ENCODE data around the gene MSRB3. TPM values are rescaled to one million over a fixed set of nuclear protein-coding genes. Genes with fewer than 3 reads are reported as not detected.

The MSRB3 gene
- polyA plus RNA-seq, 1 of the 3 experiments (the other 2 are of a cell fraction), result 24.3 TPM

DNA sequence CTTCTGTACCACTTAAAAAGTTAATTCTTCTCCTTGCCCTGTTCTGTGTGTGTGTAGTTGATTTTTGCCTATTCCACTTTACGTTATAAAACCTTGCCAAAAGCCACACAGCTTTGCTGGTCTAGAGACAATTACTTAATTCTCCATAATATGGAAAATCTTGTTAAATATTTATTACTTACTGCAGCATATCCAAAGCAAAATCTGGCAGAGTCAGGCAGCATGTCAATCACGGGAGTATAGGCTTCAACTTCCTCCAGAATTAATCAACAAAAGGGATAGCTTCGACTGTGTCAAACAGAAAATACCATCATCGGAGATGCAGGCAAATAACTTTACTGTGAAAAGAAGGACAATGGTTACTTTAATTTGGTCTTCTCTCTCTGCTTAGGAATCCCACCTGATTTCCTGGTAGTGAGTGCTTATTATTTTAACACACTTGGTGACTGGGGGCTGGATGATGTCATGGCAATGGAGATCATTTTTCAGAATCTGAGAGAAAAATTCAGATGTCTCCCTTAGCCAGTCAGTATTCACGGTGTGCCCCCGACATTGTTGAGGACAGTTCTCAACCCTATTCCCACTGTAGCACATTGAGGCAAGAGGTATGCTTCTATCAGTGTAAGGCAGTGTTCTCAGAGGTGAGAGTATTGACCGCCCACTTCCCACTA is 3.7 kb upstream of the MSRB3 start:
- TF ChIP-seq, protein P1, sequence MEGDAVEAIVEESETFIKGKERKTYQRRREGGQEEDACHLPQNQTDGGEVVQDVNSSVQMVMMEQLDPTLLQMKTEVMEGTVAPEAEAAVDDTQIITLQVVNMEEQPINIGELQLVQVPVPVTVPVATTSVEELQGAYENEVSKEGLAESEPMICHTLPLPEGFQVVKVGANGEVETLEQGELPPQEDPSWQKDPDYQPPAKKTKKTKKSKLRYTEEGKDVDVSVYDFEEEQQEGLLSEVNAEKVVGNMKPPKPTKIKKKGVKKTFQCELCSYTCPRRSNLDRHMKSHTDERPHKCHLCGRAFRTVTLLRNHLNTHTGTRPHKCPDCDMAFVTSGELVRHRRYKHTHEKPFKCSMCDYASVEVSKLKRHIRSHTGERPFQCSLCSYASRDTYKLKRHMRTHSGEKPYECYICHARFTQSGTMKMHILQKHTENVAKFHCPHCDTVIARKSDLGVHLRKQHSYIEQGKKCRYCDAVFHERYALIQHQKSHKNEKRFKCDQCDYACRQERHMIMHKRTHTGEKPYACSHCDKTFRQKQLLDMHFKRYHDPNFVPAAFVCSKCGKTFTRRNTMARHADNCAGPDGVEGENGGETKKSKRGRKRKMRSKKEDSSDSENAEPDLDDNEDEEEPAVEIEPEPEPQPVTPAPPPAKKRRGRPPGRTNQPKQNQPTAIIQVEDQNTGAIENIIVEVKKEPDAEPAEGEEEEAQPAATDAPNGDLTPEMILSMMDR (IDR thresholded peaks at IDR 0.05), result no peak
- TF ChIP-seq CHD2 (IDR thresholded peaks at IDR 0.05; ENCODE audit: low read length, partially characterized antibody) (no peak), SMC3 (IDR thresholded peaks at IDR 0.05; ENCODE audit: low read depth, low read length) (no peak), FOSL2 (IDR thresholded peaks at IDR 0.05; ENCODE audit: borderline replicate concordance, low read depth) (no peak), TAF1 (IDR thresholded peaks at IDR 0.05; ENCODE audit: borderline replicate concordance, low read depth, low read length) (no peak), TEAD4 (IDR thresholded peaks at IDR 0.05; ENCODE audit: borderline replicate concordance, insufficient read depth) (no peak), ZBTB33 (IDR thresholded peaks at IDR 0.05; ENCODE audit: borderline replicate concordance, low read depth) (no peak), RXRA (IDR thresholded peaks at IDR 0.05; ENCODE audit: borderline replicate concordance, low read depth) (no peak), MAX (IDR thresholded peaks at IDR 0.05; ENCODE audit: low read depth) (no peak), RCOR1 (IDR thresholded peaks at IDR 0.05; ENCODE audit: low read length) (no peak), YY1 (IDR thresholded peaks at IDR 0.05; ENCODE audit: low read depth) (no peak), RAD21 (IDR thresholded peaks at IDR 0.05; ENCODE audit: low read length) (no peak), USF2 (IDR thresholded peaks at IDR 0.05; ENCODE audit: borderline replicate concordance, low read depth, low read length) (no peak), IRF3 (IDR thresholded peaks at IDR 0.05; ENCODE audit: low read depth, low read length) (no peak)
- TF ChIP-seq, protein P2, sequence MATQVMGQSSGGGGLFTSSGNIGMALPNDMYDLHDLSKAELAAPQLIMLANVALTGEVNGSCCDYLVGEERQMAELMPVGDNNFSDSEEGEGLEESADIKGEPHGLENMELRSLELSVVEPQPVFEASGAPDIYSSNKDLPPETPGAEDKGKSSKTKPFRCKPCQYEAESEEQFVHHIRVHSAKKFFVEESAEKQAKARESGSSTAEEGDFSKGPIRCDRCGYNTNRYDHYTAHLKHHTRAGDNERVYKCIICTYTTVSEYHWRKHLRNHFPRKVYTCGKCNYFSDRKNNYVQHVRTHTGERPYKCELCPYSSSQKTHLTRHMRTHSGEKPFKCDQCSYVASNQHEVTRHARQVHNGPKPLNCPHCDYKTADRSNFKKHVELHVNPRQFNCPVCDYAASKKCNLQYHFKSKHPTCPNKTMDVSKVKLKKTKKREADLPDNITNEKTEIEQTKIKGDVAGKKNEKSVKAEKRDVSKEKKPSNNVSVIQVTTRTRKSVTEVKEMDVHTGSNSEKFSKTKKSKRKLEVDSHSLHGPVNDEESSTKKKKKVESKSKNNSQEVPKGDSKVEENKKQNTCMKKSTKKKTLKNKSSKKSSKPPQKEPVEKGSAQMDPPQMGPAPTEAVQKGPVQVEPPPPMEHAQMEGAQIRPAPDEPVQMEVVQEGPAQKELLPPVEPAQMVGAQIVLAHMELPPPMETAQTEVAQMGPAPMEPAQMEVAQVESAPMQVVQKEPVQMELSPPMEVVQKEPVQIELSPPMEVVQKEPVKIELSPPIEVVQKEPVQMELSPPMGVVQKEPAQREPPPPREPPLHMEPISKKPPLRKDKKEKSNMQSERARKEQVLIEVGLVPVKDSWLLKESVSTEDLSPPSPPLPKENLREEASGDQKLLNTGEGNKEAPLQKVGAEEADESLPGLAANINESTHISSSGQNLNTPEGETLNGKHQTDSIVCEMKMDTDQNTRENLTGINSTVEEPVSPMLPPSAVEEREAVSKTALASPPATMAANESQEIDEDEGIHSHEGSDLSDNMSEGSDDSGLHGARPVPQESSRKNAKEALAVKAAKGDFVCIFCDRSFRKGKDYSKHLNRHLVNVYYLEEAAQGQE (IDR thresholded peaks at IDR 0.05; ENCODE audit: low read depth, low read length), result no peak
- TF ChIP-seq, protein P3, sequence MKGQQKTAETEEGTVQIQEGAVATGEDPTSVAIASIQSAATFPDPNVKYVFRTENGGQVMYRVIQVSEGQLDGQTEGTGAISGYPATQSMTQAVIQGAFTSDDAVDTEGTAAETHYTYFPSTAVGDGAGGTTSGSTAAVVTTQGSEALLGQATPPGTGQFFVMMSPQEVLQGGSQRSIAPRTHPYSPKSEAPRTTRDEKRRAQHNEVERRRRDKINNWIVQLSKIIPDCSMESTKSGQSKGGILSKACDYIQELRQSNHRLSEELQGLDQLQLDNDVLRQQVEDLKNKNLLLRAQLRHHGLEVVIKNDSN (IDR thresholded peaks at IDR 0.05; ENCODE audit: borderline replicate concordance, low read depth), result no peak
- Histone ChIP-seq H3K4me1 (ENCODE audit: control insufficient read depth in 1 of 2, insufficient read depth in 2 of 2, low read depth in 1 of 2, low read length in 1 of 2) (peaks cover 0 to 12% of the 10 kb centered on the region in 2 experiments; a peak in 1 of 4 replicates), H3F3A (replicated peaks; ENCODE audit: insufficient read depth) (no peaks in the 10 kb centered on the region), H3K9me2 (no peaks in the 10 kb centered on the region), H4K20me1 (ENCODE audit: insufficient read depth) (no peaks in the 10 kb centered on the region), H3K9me3 (no peaks in the 10 kb centered on the region), H3K79me2 (ENCODE audit: insufficient read depth) (peaks cover 5% of the 10 kb centered on the region), H3K9ac (no peak overlapping the region), H3K27ac (ENCODE audit: low read depth in 2 of 2, low read length in 1 of 2) (no peak overlapping the region), H3K4me2 (no peak overlapping the region), H2AFZ (ENCODE audit: low read depth) (no peak overlapping the region), H3K4me3 (ENCODE audit: low read depth in 2 of 2, low read length in 1 of 2) (no peak overlapping the region), H3K36me3 (replicated peaks in 1 of 2; ENCODE audit: control insufficient read depth in 1 of 2, insufficient read depth in 2 of 2, low read length in 1 of 2) (no peaks in the 10 kb centered on the region), H3K27me3 (ENCODE audit: insufficient read depth) (no peaks in the 10 kb centered on the region; the same call in 1 of the 2 replicates)
- 31% methylated on average over 6 of the region's 7 CpGs for WGBS (ENCODE audit: low lambda C conversion rate)
- no peak for DNase-seq
- CTCF ChIA-PET, result no interaction called here
- POLR2A ChIA-PET, result no interaction called here
